Left kidney (tissue), 8 donors: ENCODE data around the gene CR1. TPM values are rescaled to one million over a fixed set of nuclear protein-coding genes. Genes with fewer than 3 reads are reported as not detected.
"Not testable (repeated sequence)": the region's sequence is repeated elsewhere in the genome, so short reads cannot be mapped to it uniquely, and the experiment has no call there.

Experiments used
- DNase-seq: peaks from one replicate; pipeline ENCODE4 v3.0.0-alpha.2; 2013
- long read RNA-seq, 8 donors: transcript quantifications; one replicate each; lab custom pipeline, GENCODE V29; 2026
- polyA plus RNA-seq: library from polyadenylated mRNA; unstranded; fragments of 120-200 nt; gene quantifications from one replicate; pipeline ENCODE4 v1.2.1, GENCODE V29; 2013; ENCODE audit not compliant: insufficient read length

Gene CR1
- 18.6 TPM for polyA plus RNA-seq
- long read RNA-seq, donor 1 = 0 reads
- long read RNA-seq, donor 2, partial matches to known transcripts = 0 of 1 reads
- long read RNA-seq, donor 2, other reads (novel, unspliced or antisense) = 0 of 1 reads
- long read RNA-seq, donor 3 = 0 reads
- long read RNA-seq, donor 4 = 0 reads
- long read RNA-seq, donor 5, partial matches to known transcripts = 0 of 1 reads
- long read RNA-seq, donor 5, other reads (novel, unspliced or antisense) = 0 of 1 reads
- long read RNA-seq, donor 6 = 0 reads
- long read RNA-seq, donor 7 = 0 reads
- long read RNA-seq, donor 8 = 0 reads

GRCh38 chr1:207495801-207496792, at the start of gene CR1:
TSS of gene CR1 (plus strand) at chr1:207496157. CDS start at chr1:207496268, 111 bp downstream.
- DNase-seq = peak; percentile 25

DNA sequence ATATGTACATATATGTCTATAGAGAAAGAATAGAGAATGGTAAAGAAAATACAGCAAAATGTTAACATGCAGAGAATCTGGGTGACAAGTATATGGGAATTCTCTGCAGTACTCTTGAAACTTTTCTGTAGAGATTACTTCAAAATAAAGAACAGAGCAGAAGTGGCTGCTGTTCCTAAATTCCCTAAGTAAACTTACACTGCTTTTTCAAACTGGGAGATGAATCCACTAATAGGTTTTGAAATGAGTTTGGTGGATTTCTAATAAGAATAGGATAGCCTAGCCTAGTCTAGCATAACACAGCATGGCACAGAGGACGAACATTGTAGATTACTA, 42.3 kb upstream of the CR1 start:
- DNase-seq = no peak

GRCh38 chr1:207454046-207454964, 41.7 kb upstream of the CR1 start, which contains the start of gene CR2:
TSS of gene CR2 (plus strand) at chr1:207454328. CDS start at chr1:207454419, 91 bp downstream.
- peak; percentile 42 for DNase-seq

DNA sequence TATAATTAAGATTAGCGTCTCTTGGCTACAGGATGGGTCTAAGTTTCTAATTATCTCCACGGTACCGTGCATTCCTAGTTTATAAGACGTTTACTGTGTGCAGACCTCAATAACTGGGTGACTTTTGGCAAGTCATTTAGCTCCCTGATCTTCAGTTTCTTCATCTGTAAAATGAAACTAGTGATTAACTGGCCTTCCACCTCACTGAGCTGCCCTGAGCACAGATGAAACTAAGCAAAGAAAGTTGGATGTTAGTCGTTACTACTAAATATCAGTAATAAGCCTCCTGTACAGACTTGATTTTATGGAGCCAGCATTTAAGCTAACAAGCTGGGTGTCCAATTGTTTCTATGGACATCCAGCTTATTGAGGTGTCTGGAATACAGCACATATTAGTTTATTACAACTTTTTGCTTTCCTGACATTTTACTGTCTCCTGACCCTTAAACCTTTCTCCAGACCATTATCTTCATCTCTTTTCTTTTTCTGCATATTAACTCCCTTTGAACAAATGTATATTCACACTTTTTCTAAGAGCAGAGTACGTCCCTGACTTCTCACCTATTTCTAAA, 40.7 kb upstream of the CR1 start:
- no peak for DNase-seq

- DNase-seq = no peak
These were observed 37.5 kb upstream of the CR1 start for GRCh38 chr1:207458414-207458813.

- DNase-seq = no peak
These were observed 36.9 kb upstream of the CR1 start for GRCh38 chr1:207459008-207459407.

DNA sequence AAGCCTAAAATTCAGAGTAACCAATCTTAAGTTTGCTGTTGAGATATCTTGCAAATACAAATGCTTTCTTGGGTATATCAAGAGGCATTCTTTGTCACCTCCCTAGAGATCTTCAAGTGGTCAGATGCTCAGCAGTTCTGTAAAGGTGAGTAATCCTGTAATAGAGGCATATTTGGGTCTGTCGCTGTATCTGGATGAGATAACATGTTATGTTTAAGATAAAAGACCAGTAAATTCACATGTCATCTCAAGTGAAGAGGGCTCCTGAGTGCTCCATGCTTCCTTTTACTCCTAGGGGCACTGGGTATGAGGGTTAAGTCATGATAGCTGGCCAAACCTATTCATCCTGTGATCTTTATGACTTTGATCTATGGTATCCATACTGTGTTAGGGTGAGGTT, 34.3 kb upstream of the CR1 start:
- DNase-seq = no peak

- DNase-seq = no peak
These were observed 33.4 kb upstream of the CR1 start for GRCh38 chr1:207462535-207462934.

DNA sequence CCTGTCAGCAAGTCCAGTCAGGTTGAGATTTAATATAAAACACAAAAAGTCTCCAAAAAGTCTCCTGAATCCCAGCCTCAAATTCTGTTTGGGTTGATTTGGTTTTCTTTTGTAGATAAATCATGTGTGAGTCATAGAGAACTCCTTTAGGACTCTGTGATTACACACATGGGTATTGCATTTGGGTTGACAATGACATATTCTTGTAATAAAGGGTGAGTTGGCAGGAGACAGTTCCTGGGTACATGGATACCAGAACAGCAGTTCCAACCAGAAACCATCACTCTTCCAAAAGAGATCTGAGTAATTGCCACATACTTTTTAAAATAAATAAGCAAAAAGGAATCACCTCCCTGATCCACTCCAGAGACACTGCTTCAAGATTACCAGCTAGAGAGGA, 32.9 kb upstream of the CR1 start:
- DNase-seq = no peak

- no peak for DNase-seq
These were observed 32.4 kb upstream of the CR1 start for GRCh38 chr1:207463571-207463970.

GRCh38 chr1:207470927-207471326, 25.0 kb upstream of the CR1 start:
- no peak for DNase-seq

- no peak for DNase-seq
These were observed 21.7 kb upstream of the CR1 start for GRCh38 chr1:207474210-207474609.

- no peak for DNase-seq
These were observed 9.8 kb upstream of the CR1 start for GRCh38 chr1:207486198-207486597.

DNA sequence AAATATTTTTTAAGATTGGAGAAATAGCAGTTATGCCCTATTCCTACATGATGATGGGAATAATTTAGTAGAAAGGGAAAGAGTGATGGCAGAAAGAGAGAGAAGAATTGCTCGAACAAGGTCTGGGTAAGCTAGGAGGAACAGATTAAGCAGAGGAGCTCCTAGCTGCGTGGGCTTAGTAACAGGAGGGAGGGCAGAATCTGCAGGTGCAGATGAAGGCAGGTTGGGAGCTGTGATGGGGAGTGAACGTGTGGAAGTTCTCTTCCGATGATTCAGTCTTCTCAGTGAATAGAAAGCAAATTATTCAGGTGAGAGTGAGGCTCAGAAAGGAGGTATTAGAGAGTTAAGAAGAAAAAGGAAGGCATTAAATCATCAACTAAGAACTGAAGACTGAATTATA, 8.3 kb upstream of the CR1 start:
- no peak for DNase-seq

GRCh38 chr1:207493212-207493611, 2.7 kb upstream of the CR1 start:
- no peak for DNase-seq

GRCh38 chr1:207494171-207494570, 1.8 kb upstream of the CR1 start:
- no peak for DNase-seq

DNA sequence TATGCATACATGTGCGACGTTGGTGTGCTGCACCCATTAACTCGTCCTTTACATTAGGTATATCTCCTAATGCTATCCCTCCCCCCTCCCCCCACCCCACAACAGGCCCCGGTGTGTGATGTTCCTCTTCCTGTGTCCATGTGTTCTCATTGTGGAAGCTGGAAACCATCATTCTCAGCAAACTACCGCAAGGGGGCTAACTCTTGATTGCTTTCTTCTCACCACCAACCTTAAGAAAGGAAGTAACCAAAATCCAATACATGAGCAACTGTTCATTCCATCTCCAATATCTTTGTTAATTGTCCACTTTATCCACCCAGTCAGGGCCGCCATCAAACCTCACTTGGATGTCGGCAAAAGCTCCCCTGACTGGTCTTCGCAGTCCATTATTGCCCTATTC, 676 bp upstream of the CR1 start:
- DNase-seq = not testable (repeated sequence)

DNA sequence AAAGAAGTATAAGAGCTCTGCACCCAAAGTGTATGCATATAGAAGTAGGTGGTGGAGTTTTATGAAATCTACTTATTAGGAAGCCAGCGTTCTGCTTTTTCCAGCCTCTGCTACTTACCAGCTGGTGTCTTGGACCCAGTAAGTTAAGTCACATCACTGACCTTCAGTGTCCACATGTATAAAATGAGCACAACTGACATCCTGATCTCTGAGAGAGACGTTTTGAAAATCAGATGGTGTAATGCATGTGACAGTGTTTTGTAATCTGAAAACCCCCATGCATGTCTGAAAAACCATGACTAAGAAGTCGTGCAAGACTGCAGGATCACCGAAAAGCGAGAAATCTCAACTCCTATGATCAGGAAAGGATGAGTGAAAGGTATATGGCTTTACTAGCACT, 2.0 kb downstream of the CR1 start:
- DNase-seq = no peak

GRCh38 chr1:207499573-207499972, 3.6 kb downstream of the CR1 start:
- DNase-seq = peak; percentile 82

- DNase-seq = no peak
These were observed 4.3 kb downstream of the CR1 start for GRCh38 chr1:207500306-207500705.

DNA sequence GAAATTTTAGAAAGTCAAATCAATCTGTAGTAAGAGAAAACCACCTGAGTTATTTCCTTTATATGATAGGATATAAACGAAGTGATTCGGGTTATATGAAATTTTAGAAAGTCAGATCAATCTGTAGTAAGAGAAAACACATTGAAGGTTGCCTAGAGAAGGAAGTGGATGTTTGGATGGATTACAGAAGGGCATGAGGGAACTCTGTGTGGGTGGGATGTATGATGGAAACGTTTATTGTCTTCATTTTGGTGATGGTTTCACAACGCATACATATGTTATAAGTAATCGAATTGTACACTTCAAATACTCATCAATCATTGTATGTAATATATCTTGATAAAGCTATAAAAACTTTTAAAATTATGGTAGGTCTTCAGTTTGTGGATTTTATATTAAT, 5.1 kb downstream of the CR1 start:
- DNase-seq = no peak

DNA sequence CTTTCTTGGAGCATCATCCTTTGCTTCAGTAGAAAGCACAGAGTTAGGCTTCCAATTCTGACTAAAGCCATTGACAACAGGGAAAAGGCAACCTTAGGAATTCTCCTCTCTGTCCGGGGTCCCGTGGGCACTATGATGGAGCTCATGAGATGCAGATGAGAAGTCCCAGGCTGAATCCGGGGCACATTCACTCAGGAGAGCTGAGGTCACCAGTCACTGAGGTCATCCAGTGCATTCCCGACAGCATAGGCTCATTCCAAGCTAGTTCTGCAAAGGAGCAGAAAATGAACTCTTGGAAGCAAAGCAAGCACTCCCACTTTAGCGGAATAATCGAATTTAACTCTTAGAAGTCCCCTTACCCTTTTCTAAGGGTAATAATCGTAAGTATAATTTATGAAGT, 6.8 kb downstream of the CR1 start:
- DNase-seq = no peak
